Measurements from ENCODE around the gene CEP290.

Gene CEP290, protein sequence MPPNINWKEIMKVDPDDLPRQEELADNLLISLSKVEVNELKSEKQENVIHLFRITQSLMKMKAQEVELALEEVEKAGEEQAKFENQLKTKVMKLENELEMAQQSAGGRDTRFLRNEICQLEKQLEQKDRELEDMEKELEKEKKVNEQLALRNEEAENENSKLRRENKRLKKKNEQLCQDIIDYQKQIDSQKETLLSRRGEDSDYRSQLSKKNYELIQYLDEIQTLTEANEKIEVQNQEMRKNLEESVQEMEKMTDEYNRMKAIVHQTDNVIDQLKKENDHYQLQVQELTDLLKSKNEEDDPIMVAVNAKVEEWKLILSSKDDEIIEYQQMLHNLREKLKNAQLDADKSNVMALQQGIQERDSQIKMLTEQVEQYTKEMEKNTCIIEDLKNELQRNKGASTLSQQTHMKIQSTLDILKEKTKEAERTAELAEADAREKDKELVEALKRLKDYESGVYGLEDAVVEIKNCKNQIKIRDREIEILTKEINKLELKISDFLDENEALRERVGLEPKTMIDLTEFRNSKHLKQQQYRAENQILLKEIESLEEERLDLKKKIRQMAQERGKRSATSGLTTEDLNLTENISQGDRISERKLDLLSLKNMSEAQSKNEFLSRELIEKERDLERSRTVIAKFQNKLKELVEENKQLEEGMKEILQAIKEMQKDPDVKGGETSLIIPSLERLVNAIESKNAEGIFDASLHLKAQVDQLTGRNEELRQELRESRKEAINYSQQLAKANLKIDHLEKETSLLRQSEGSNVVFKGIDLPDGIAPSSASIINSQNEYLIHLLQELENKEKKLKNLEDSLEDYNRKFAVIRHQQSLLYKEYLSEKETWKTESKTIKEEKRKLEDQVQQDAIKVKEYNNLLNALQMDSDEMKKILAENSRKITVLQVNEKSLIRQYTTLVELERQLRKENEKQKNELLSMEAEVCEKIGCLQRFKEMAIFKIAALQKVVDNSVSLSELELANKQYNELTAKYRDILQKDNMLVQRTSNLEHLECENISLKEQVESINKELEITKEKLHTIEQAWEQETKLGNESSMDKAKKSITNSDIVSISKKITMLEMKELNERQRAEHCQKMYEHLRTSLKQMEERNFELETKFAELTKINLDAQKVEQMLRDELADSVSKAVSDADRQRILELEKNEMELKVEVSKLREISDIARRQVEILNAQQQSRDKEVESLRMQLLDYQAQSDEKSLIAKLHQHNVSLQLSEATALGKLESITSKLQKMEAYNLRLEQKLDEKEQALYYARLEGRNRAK (N-terminal part only)

GRCh38 chr12:88141774-88142609, at the start of gene CEP290, which contains the start of gene TMTC3:
Gene CEP290, minus strand, starts transcription at chr12:88142088. Its CDS starts 781 bp downstream, at chr12:88141307.
Gene TMTC3, plus strand, starts transcription at chr12:88142307. Its CDS starts 6,009 bp downstream, at chr12:88148316.
- FAIRE-seq (peak; percentile 98), DNase-seq (ENCODE audit: insufficient read length, low spot score) (peak; percentile 42)

- FAIRE-seq (no peak), DNase-seq (ENCODE audit: insufficient read length, low spot score) (no peak)
Observed at GRCh38 chr12:88188180-88188579, 46.3 kb upstream of the CEP290 start.

DNA sequence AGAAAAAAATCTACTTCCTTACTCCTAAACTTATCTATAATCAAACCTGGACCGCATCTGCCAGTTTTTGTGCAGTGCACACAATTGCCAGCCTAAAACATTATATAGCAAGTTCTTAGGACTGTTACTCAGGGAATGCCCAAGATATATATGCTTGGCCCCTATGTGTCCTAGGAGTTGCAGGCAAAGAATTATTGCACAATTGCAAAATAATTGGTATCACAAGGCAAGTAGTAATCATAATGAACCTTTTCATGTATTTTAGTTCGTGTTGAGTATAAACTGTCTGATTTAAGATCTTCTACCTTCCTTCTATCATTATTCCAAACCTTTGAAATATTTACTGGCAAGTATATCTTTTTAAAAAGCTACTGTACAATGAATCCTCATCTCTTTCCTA, 45.7 kb upstream of the CEP290 start:
- FAIRE-seq: no peak

GRCh38 chr12:88185988-88186387, 44.1 kb upstream of the CEP290 start:
- DNase-seq (ENCODE audit: insufficient read length, low spot score): no peak

More for the DNA sequence above, 45.7 kb upstream of the CEP290 start:
- no peak for DNase-seq (ENCODE audit: insufficient read length, low spot score)

GRCh38 chr12:88185279-88185678, 43.4 kb upstream of the CEP290 start:
- DNase-seq (ENCODE audit: insufficient read length, low spot score): no peak
- FAIRE-seq: no peak

More at GRCh38 chr12:88185988-88186387, 44.1 kb upstream of the CEP290 start:
- FAIRE-seq: no peak

GRCh38 chr12:88184196-88184595, 42.3 kb upstream of the CEP290 start:
- FAIRE-seq (no peak), DNase-seq (ENCODE audit: insufficient read length, low spot score) (no peak)

GRCh38 chr12:88182416-88182815, 40.5 kb upstream of the CEP290 start:
- no peak for DNase-seq (ENCODE audit: insufficient read length, low spot score)

GRCh38 chr12:88181881-88182280, 40.0 kb upstream of the CEP290 start:
- DNase-seq (ENCODE audit: insufficient read length, low spot score) (no peak), FAIRE-seq (no peak)

More at GRCh38 chr12:88182416-88182815, 40.5 kb upstream of the CEP290 start:
- no peak for FAIRE-seq

DNA sequence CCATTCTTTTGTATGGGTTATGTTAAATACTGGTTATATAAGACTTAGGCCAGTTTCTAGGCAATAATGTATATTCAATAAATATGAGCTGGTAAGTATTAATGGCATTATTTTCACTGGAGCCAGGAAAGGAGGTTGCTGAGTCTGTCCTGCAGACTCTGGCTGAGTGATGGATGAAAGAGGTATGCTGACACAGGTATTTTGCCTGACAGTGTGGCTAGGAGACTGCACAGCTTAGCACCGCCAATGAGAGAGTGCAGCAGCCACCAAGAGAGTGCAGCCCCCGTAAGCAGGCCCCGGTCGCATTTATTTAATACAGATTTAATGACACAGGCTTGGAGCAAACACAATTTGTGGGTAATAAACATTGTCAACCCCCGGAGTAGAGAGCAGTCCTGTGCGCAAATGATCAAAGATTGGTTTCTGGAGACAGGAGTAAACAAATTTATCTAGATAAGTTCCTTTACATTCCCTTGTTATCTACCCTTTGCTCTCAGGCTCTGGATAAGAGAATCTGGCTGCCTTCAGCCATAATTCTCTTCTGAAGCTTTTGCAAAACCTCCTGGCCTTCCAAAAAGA, 37.6 kb upstream of the CEP290 start:
- no peak for FAIRE-seq
- DNase-seq (ENCODE audit: insufficient read length, low spot score): no peak

DNA sequence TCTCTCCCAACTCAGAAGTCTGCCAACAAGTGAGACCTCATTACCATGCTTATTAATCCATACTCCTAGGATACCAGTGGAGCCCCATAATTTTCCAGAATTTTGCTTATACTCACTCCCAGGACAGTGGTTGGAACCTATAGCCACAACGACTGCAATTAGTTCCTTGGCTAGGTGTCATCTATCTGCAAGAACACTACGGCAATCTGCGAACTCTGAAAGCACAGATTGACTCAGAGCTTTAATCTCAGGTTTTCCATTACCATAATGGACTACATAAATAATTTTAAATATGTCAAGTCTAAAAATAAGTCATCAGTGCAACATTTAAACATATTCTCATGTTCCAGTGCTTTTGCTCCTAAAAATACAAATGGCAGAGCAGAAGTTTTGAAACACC, 33.7 kb upstream of the CEP290 start:
- FAIRE-seq (no peak), DNase-seq (ENCODE audit: insufficient read length, low spot score) (no peak)

- no peak for FAIRE-seq
- DNase-seq (ENCODE audit: insufficient read length, low spot score): no peak
Observed at GRCh38 chr12:88172844-88173407, 31.0 kb upstream of the CEP290 start.

DNA sequence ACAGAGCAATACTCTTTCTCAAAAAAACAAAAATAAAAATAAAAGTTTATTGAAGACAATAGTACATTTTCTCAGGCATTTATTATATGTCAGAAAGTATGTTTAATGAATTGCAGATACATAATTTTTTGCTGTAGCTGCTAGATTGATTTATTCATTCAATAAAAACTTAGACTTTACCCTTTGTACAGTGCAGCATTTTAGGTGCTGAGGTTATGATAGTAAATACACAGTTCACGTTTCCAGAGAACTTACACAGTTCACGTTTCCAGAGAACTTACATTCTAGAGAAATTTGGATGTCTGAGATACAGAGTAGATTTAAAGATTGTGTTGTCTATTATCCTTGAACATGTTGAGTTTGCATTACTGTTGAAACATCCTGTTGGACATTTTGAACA, 25.5 kb upstream of the CEP290 start:
- DNase-seq (ENCODE audit: insufficient read length, low spot score) (no peak), FAIRE-seq (no peak)

GRCh38 chr12:88166179-88166578, 24.3 kb upstream of the CEP290 start:
- FAIRE-seq (no peak), DNase-seq (ENCODE audit: insufficient read length, low spot score) (no peak)

GRCh38 chr12:88163371-88163770, 21.5 kb upstream of the CEP290 start:
- DNase-seq (ENCODE audit: insufficient read length, low spot score) (no peak), FAIRE-seq (no peak)

GRCh38 chr12:88156075-88156654, 14.3 kb upstream of the CEP290 start:
- FAIRE-seq (no peak), DNase-seq (ENCODE audit: insufficient read length, low spot score) (no peak)

- no peak for DNase-seq (ENCODE audit: insufficient read length, low spot score)
- FAIRE-seq: peak; percentile 11
Observed at GRCh38 chr12:88153959-88154358, 12.1 kb upstream of the CEP290 start.

DNA sequence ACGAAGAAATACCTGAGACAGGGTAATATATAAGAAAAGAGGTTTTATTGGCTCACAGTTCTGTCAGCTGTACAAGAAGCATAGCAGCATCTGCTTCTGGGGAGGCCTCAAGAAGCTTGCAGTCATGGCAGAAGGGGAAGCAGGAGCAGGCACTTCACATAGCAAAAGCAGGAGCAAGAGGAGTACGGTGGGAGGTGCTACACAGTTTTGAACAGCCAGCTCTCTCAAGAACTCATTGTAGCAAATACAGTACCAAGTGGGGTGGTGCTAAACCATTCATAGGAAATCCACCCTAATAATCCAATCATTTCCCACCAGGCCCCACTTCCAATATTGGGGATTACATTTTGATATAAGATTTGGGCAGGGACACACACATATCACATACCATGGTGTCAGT, 8.2 kb upstream of the CEP290 start:
- DNase-seq (ENCODE audit: insufficient read length, low spot score): no peak
- FAIRE-seq: no peak

- no peak for DNase-seq (ENCODE audit: insufficient read length, low spot score)
- no peak for FAIRE-seq
Observed at GRCh38 chr12:88145567-88146505, 3.9 kb upstream of the CEP290 start.

Measured in GM19239 (cell line).